Upper lobe of left lung (tissue), 4 donors: ENCODE data around the gene ARHGAP15.

Experiments used
- CTCF ChIP-seq, 6 experiments: fragments of 450-650 bp in 4 of 6; fragments of 200-600 bp in 2 of 6; sonication (generic) in 2 of 6; IDR thresholded peaks; one replicate each; pipeline ENCODE4 v1.5.1; 2016 to 2019; ENCODE audit warnings: antibody characterized with exemption in 6 of 6
- EP300 ChIP-seq, 4 donors: sonication (generic); formaldehyde crosslinking; IDR thresholded peaks; one replicate each; pipeline ENCODE4 v1.5.1; 2017; ENCODE audit warnings: antibody characterized with exemption in 4 of 4, control low read depth in 2 of 4
- POLR2A ChIP-seq, 4 donors: fragments of 450-650 bp; IDR thresholded peaks; one replicate each; pipeline ENCODE4 v1.5.1; 2016 to 2017; ENCODE audit warnings: antibody characterized with exemption in 4 of 4, mild to moderate bottlenecking in 2 of 4

GRCh38 chr2:143225931-143226330 is 96.7 kb downstream of the ARHGAP15 start:
- TF ChIP-seq CTCF (IDR thresholded peaks at IDR 0.05) (no peak), EP300 (IDR thresholded peaks at IDR 0.05) (no peak), POLR2A (IDR thresholded peaks at IDR 0.05) (no peak)
